Progenitor cell of endocrine pancreas (in vitro differentiated cells): Measurements from ENCODE around the gene TBL1X. TPM values are rescaled to one million over a fixed set of nuclear protein-coding genes. Genes with fewer than 3 reads are reported as not detected.

ENCODE experiments used
- DNase-seq: peaks from one replicate; pipeline ENCODE4 v3.0.0; 2021; ENCODE audit warnings: low spot score; ENCODE audit not compliant: unreplicated experiment
- H3K27ac Mint-ChIP-seq: 2 replicates; pipeline ENCODE4 v1.8.0; 2021; ENCODE audit warnings: mild to moderate bottlenecking, moderate library complexity, mixed read lengths
- H3K27me3 Mint-ChIP-seq: 2 replicates; pipeline ENCODE4 v1.8.0; 2021; ENCODE audit warnings: mixed read lengths
- H3K36me3 Mint-ChIP-seq: 2 replicates; pipeline ENCODE4 v1.8.0; 2022; ENCODE audit warnings: mixed read lengths; ENCODE audit not compliant: insufficient read depth
- H3K4me1 Mint-ChIP-seq: 2 replicates; pipeline ENCODE4 v1.8.0; 2021; ENCODE audit warnings: low read depth, mixed read lengths
- H3K4me3 Mint-ChIP-seq: 2 replicates; pipeline ENCODE4 v1.8.0; 2021; ENCODE audit warnings: low read depth, mild to moderate bottlenecking, moderate library complexity, mixed read lengths
- H3K9me3 Mint-ChIP-seq: 2 replicates; pipeline ENCODE4 v1.8.0; 2021; ENCODE audit warnings: low read depth, mixed read lengths
- total RNA-seq: library from RNA; stranded (reverse); gene quantifications from 2 replicates; pipeline ENCODE4 v1.2.1, GENCODE V29; 2021
- TF ChIP-seq, protein P1 (sequence below): fragments of 200-600 bp; sonication (generic); IDR thresholded peaks from one replicate; pipeline ENCODE4 v1.5.0; 2021; ENCODE audit warnings: antibody characterized with exemption, mild to moderate bottlenecking; ENCODE audit not compliant: unreplicated experiment

Gene TBL1X
- total RNA-seq, 1 donor from 2014 or later = 42.7 TPM

DNA sequence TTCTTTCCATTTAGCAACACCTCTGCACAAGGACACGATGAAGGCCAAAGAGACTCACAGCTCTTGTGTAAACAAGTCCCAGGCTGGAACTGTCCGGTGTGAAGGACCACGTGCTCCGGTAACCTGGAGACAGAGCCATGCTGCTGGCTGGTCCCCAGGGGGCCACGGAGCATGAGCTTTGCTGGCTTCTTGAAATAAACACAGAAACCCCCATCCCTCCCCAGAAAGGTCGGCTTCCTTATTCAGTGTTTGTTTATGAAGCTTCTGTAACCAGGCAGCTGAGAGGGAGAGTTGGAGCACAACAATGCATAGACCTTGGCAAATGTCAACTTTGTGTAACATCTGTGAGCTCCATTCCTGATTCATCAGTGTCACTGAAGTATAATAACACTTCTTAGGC lies 191.4 kb downstream of the TBL1X start:
- TF ChIP-seq, protein P1, sequence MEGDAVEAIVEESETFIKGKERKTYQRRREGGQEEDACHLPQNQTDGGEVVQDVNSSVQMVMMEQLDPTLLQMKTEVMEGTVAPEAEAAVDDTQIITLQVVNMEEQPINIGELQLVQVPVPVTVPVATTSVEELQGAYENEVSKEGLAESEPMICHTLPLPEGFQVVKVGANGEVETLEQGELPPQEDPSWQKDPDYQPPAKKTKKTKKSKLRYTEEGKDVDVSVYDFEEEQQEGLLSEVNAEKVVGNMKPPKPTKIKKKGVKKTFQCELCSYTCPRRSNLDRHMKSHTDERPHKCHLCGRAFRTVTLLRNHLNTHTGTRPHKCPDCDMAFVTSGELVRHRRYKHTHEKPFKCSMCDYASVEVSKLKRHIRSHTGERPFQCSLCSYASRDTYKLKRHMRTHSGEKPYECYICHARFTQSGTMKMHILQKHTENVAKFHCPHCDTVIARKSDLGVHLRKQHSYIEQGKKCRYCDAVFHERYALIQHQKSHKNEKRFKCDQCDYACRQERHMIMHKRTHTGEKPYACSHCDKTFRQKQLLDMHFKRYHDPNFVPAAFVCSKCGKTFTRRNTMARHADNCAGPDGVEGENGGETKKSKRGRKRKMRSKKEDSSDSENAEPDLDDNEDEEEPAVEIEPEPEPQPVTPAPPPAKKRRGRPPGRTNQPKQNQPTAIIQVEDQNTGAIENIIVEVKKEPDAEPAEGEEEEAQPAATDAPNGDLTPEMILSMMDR = no peak
- peaks cover 8% of the 10 kb centered on the region for H3K9me3 Mint-ChIP-seq
- peaks cover 3% of the 10 kb centered on the region for H3K4me1 Mint-ChIP-seq
- H3K4me3 Mint-ChIP-seq = no peak overlapping the region
- no peak for DNase-seq
- no peaks in the 10 kb centered on the region for H3K27me3 Mint-ChIP-seq
- H3K27ac Mint-ChIP-seq = no peak overlapping the region
- H3K36me3 Mint-ChIP-seq = peaks cover 22% of the 10 kb centered on the region

GRCh38 chrX:9656871-9657270 lies 192.0 kb downstream of the TBL1X start:
- H3K4me3 Mint-ChIP-seq = no peak overlapping the region
- no peak overlapping the region for H3K27ac Mint-ChIP-seq
- no peak for DNase-seq
- H3K36me3 Mint-ChIP-seq = peaks cover 22% of the 10 kb centered on the region
- peaks cover 8% of the 10 kb centered on the region for H3K9me3 Mint-ChIP-seq
- peaks cover 3% of the 10 kb centered on the region for H3K4me1 Mint-ChIP-seq
- TF ChIP-seq, protein P1 = no peak
- H3K27me3 Mint-ChIP-seq = no peaks in the 10 kb centered on the region

DNA sequence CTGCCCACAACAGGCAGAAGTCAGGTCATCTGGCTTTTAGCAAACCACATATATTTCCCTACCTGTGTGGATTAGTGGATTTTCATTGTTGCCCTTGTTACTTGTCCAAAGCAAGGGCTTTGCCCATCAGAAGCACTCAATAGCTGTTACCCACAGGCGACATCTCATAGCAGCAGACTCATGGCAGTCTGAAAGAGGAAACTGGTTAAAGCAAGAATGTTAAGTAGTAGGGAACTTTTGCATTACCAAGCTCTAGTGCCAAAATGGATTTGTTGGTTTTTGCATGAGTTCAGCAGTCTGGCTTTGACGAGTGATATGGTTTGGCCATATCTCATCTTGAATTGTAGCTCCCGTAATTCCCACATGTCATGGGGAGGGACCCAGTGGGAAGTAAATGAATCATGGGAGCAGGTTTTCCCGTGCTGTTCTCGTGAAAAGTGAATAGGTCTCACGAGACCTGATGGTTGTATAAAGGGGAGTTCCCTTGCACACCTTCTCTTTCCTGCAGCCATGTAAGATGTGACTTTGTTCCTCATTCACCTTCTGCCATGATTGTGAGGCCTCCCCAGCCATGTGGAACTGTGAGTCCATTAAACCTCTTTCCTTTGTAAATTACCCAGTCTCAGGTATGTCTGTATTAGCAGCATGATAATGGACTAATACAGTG lies 192.9 kb downstream of the TBL1X start:
- H3K4me1 Mint-ChIP-seq = peaks cover 3% of the 10 kb centered on the region
- H3K36me3 Mint-ChIP-seq = peaks cover 24% of the 10 kb centered on the region
- H3K27ac Mint-ChIP-seq = no peak overlapping the region
- H3K4me3 Mint-ChIP-seq = no peak overlapping the region
- DNase-seq = no peak
- H3K9me3 Mint-ChIP-seq = peaks cover 12% of the 10 kb centered on the region
- no peaks in the 10 kb centered on the region for H3K27me3 Mint-ChIP-seq
- TF ChIP-seq, protein P1 = no peak

DNA sequence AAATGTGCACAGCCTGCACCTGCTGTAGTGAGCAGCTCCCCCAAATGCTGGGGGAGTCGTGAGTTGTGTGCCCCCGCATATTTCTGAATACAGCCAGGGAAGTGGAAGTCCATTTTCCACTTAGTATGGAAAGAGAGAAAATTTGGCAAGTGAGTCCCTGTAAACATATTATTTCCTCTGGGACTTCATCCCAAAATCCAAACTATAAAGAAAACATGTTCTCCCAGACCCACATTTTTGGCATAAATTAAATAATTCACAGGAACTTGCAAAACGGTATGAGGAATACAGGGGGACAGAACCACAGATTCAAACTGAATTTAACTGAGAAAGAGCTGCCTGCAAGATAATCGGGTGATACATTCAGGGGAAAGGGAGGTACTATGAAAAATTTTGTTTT lies 193.6 kb downstream of the TBL1X start:
- Mint-ChIP-seq H3K36me3 (peaks cover 24% of the 10 kb centered on the region), H3K9me3 (peaks cover 12% of the 10 kb centered on the region), H3K4me1 (peaks cover 3% of the 10 kb centered on the region), H3K27me3 (no peaks in the 10 kb centered on the region), H3K4me3 (no peak overlapping the region), H3K27ac (no peak overlapping the region)
- TF ChIP-seq, protein P1 = no peak
- no peak for DNase-seq

- Mint-ChIP-seq H3K27me3 (no peaks in the 10 kb centered on the region), H3K4me1 (peaks cover 3% of the 10 kb centered on the region), H3K9me3 (peaks cover 12% of the 10 kb centered on the region), H3K4me3 (no peak overlapping the region), H3K36me3 (peaks cover 26% of the 10 kb centered on the region), H3K27ac (no peak overlapping the region)
- no peak for DNase-seq
- TF ChIP-seq, protein P1 = no peak
These were observed 194.8 kb downstream of the TBL1X start for GRCh38 chrX:9659571-9660195.
